Breast epithelium (tissue), 3 donors: ENCODE measurements around the gene RAP2A.

Source experiments
- CTCF ChIP-seq, 3 donors: fragments of 450-650 bp; IDR thresholded peaks; one replicate each; pipeline ENCODE4 v1.5.1; 2016 to 2017; ENCODE audit warnings: antibody characterized with exemption in 3 of 3, mild to moderate bottlenecking in 3 of 3, moderate library complexity in 3 of 3
- POLR2A ChIP-seq: fragments of 450-650 bp; IDR thresholded peaks from one replicate; pipeline ENCODE4 v1.6.1; 2016; ENCODE audit warnings: antibody characterized with exemption, mild to moderate bottlenecking, moderate library complexity

GRCh38 chr13:97454699-97455098 is 20.7 kb downstream of the RAP2A start:
- no peak for TF ChIP-seq CTCF (IDR thresholded peaks at IDR 0.05)
- TF ChIP-seq POLR2A, result no peak
